B cell (primary cell): ENCODE measurements around the gene PRKG2. TPM values are rescaled to one million over a fixed set of nuclear protein-coding genes. Genes with fewer than 3 reads are reported as not detected.
"Not testable (repeated sequence)": the region's sequence is repeated elsewhere in the genome, so short reads cannot be mapped to it uniquely, and the experiment has no call there.

Experiments used
- ATAC-seq: fragments of 200-7000 bp; cut with Tn5 transposase; one replicate; pipeline ENCODE4 v1.10.0; 2021; ENCODE audit warnings: low read depth, mild to moderate bottlenecking, moderate number of reproducible peaks, moderate library complexity
- CTCF ChIA-PET: fragments of 350-600 bp; sonication (Branson Sonifier 250); formaldehyde crosslinking; loops from one replicate; lab custom pipeline; 2021; ENCODE audit warnings: antibody characterized with exemption, inconsistent platforms; lab: Charles Lee
- POLR2A ChIA-PET: fragments of 350-600 bp; sonication (Branson Sonifier 250); formaldehyde crosslinking; loops from one replicate; lab custom pipeline; 2021; ENCODE audit warnings: antibody characterized with exemption; lab: Charles Lee
- DNase-seq: peaks from one replicate; pipeline ENCODE4 v3.0.0; 2013
- H2AFZ ChIP-seq: 2 replicates; pipeline ENCODE4 v1.6.1; 2012; ENCODE audit warnings: mild to moderate bottlenecking, low read depth, low read length; ENCODE audit not compliant: insufficient read depth, poor library complexity, severe bottlenecking
- H3K27ac ChIP-seq, 2 donors: 1 replicate in 1 of 2; 2 replicates in 1 of 2; pipeline ENCODE4 v1.5.1; 2012 to 2013; ENCODE audit warnings: low read length in 2 of 2, mild to moderate bottlenecking in 2 of 2, moderate library complexity in 1 of 2
- H3K27me3 ChIP-seq, 4 experiments: fragments of 200-600 bp in 1 of 4; sonication (generic) in 1 of 4; replicated peaks in 1 of 4; 1 replicate in 2 of 4; 2 replicates in 2 of 4; pipeline versions ENCODE4 v1.6.1 to v1.7.0; 2013 to 2016; ENCODE audit warnings: low read length in 3 of 4, mild to moderate bottlenecking in 2 of 4, mixed read lengths in 1 of 4, moderate library complexity in 1 of 4; ENCODE audit not compliant: insufficient read depth in 4 of 4, control insufficient read depth in 3 of 4; ENCODE audit errors: control extremely low read depth in 1 of 4
- H3K36me3 ChIP-seq, 2 experiments: replicated peaks in 1 of 2; 1 replicate in 1 of 2; 2 replicates in 1 of 2; pipeline versions ENCODE4 v1.6.1 to v1.7.1; 2013; ENCODE audit warnings: low read length in 1 of 2; ENCODE audit not compliant: insufficient read depth in 2 of 2, control insufficient read depth in 1 of 2; ENCODE audit errors: control extremely low read depth in 1 of 2, extremely low read depth in 1 of 2
- H3K4me1 ChIP-seq, 2 donors: fragments of 200-600 bp in 1 of 2; sonication (generic) in 1 of 2; 1 replicate in 1 of 2; 2 replicates in 1 of 2; pipeline versions ENCODE4 v1.5.1 to v1.6.1; 2013 to 2017; ENCODE audit warnings: low read length in 2 of 2; ENCODE audit not compliant: control insufficient read depth in 2 of 2, insufficient read depth in 2 of 2
- H3K4me2 ChIP-seq: replicated peaks from 2 replicates; pipeline ENCODE3; 2012; ENCODE audit warnings: mild to moderate bottlenecking, low read depth, low read length; ENCODE audit not compliant: poor library complexity, severe bottlenecking
- H3K4me3 ChIP-seq, 5 experiments: fragments of 200-600 bp in 1 of 5; sonication (generic) in 1 of 5; 1 replicate in 3 of 5; 2 replicates in 2 of 5; pipeline versions ENCODE4 v1.5.1 to v1.7.0; 2011 to 2016; ENCODE audit warnings: low read length in 4 of 5, mild to moderate bottlenecking in 4 of 5, low read depth in 2 of 5, control low read depth in 1 of 5, moderate library complexity in 1 of 5; ENCODE audit not compliant: insufficient read depth in 1 of 5; ENCODE audit errors: control extremely low read depth in 1 of 5, extremely low read depth in 1 of 5
- H3K79me2 ChIP-seq: fragments of 200-600 bp; sonication (generic); one replicate; pipeline ENCODE4 v1.6.0; 2016; ENCODE audit warnings: low read length; ENCODE audit not compliant: control insufficient read depth, insufficient read depth
- H3K9ac ChIP-seq: fragments of 200-600 bp; sonication (generic); 2 replicates; pipeline ENCODE4 v1.6.1; 2017; ENCODE audit warnings: mild to moderate bottlenecking, low read length, moderate library complexity
- H3K9me3 ChIP-seq, 3 donors: one replicate each; pipeline versions ENCODE4 v1.6.1 to v1.7.1; 2013; ENCODE audit warnings: low read length in 2 of 3; ENCODE audit not compliant: control insufficient read depth in 2 of 3, insufficient read depth in 1 of 3; ENCODE audit errors: control extremely low read depth in 1 of 3
- H4K20me1 ChIP-seq: 2 replicates; pipeline ENCODE4 v1.6.0; 2012; ENCODE audit warnings: mild to moderate bottlenecking, low read length; ENCODE audit not compliant: insufficient read depth, control insufficient read depth, poor library complexity, severe bottlenecking
- H3K27ac Mint-ChIP-seq: one replicate; pipeline ENCODE4 v1.8.0; 2021; ENCODE audit warnings: mixed read lengths
- H3K27me3 Mint-ChIP-seq: one replicate; pipeline ENCODE4 v1.8.0; 2021; ENCODE audit warnings: mixed read lengths
- H3K4me1 Mint-ChIP-seq: one replicate; pipeline ENCODE4 v1.8.0; 2021; ENCODE audit warnings: mixed read lengths
- H3K4me3 Mint-ChIP-seq: one replicate; pipeline ENCODE4 v1.8.0; 2021; ENCODE audit warnings: mixed read lengths
- H3K9me3 Mint-ChIP-seq: one replicate; pipeline ENCODE4 v1.8.0; 2022; ENCODE audit warnings: mixed read lengths; ENCODE audit not compliant: insufficient read depth
- CTCF ChIP-seq: fragments of 200-600 bp; IDR thresholded peaks from one replicate; pipeline ENCODE4 v1.8.0; 2022; ENCODE audit warnings: antibody characterized with exemption, mild to moderate bottlenecking
- EZH2 ChIP-seq: IDR thresholded peaks from 2 replicates; pipeline ENCODE4 v1.6.1; 2012; ENCODE audit warnings: borderline replicate concordance, low read depth, mild to moderate bottlenecking, moderate library complexity, low read length; ENCODE audit not compliant: insufficient read depth, poor library complexity, severe bottlenecking
- WGBS: methylation state at CpG from one replicate; pipeline ENCODE4 v1.1.5; 2013; ENCODE audit warnings: missing lambda C conversion rate; ENCODE audit not compliant: insufficient coverage; 5-methylcytosine and 5-hydroxymethylcytosine counted together
- intact Hi-C: fragments of 100-400 bp; cut with micrococcal nuclease; formaldehyde crosslinking; loops from one replicate; pipeline ENCODE4 v1.10.0; 2022
- polyA plus RNA-seq: library from polyadenylated mRNA; depleted of rRNA; stranded (reverse); fragments of >200 nt; gene quantifications from 2 replicates; pipeline ENCODE4 v1.2.3, GENCODE V29; 2012
- total RNA-seq, 2 donors: library from RNA; stranded (reverse); fragments of 120-200 nt in 1 of 2; gene quantifications; 1 replicate in 1 of 2; 2 replicates in 1 of 2; pipeline versions ENCODE4 v1.2.3 to v1.2.4, GENCODE V29; 2013 to 2022

Gene PRKG2
- total and polyA plus RNA-seq, 2 donors (not counting 1 experiment from before 2014, with no cell fraction given) = 0.61 to 0.86 TPM

GRCh38 chr4:81162752-81163458, 52.1 kb downstream of the PRKG2 start:
- ChIA-PET POLR2A (no interaction called here), CTCF (no interaction called here)
- ATAC-seq (no peak), DNase-seq (no peak)
- TF ChIP-seq EZH2 (no peak), CTCF (no peak)
- Histone ChIP-seq H3K79me2 (no peaks in the 10 kb centered on the region), H3K4me1 (no peaks in the 10 kb centered on the region), H3K9ac (no peak overlapping the region), H3K36me3 (no peaks in the 10 kb centered on the region), H3K27ac (no peak overlapping the region), H4K20me1 (no peaks in the 10 kb centered on the region), H3K27me3 (no peaks in the 10 kb centered on the region), H2AFZ (no peak overlapping the region), H3K9me3 (no peaks in the 10 kb centered on the region), H3K4me3 (no peak overlapping the region), H3K4me2 (no peak overlapping the region)
- Mint-ChIP-seq H3K4me1 (no peaks in the 10 kb centered on the region), H3K27me3 (no peaks in the 10 kb centered on the region), H3K9me3 (no peaks in the 10 kb centered on the region), H3K4me3 (no peak overlapping the region), H3K27ac (no peak overlapping the region)
- no CpG with 5 or more reads among the region's 4 CpGs for WGBS
- intact Hi-C loops = no loop called here

GRCh38 chr4:81153714-81154323, 61.2 kb downstream of the PRKG2 start:
- DNase-seq = peak; percentile 27
- H3K36me3 ChIP-seq, intact Hi-C loops, H3K27ac ChIP-seq, H3K9me3 Mint-ChIP-seq, H3K79me2 ChIP-seq, H4K20me1 ChIP-seq, H3K27me3 ChIP-seq, H2AFZ ChIP-seq, H3K4me1 Mint-ChIP-seq, CTCF ChIA-PET, POLR2A ChIA-PET, ATAC-seq, H3K4me1 ChIP-seq, H3K27me3 Mint-ChIP-seq, H3K9me3 ChIP-seq, H3K4me2 ChIP-seq: not testable (repeated sequence)
- Histone ChIP-seq H3K9ac (peak overlapping the region; percentile 26), H3K4me3 (peak overlapping the region in 1 of 5 experiments; percentile 53)
- peak overlapping the region; percentile 89 for H3K4me3 Mint-ChIP-seq
- H3K27ac Mint-ChIP-seq = peak overlapping the region; percentile 89
- 75% methylated on average over 18 of the region's 30 CpGs for WGBS
